ENCODE measurements around the gene SMAD4. TPM values are rescaled to one million over a fixed set of nuclear protein-coding genes. Genes with fewer than 3 reads are reported as not detected.

Gene SMAD4
- polyA plus RNA-seq, 10 donors, result 70.2 to 124 (median 99.6) TPM

Other genes starting within 250 kb of the SMAD4 start
- under 1 TPM; 0.22 to 0.91 (median 0.51) TPM for gene MRO, start 210.2 kb upstream of the SMAD4 start, polyA plus RNA-seq (ENCODE audit: insufficient read length in 10 of 10)
- 10 to 100 TPM; 22.7 to 35.0 (median 29.0) TPM for gene ME2, start 151.1 kb upstream of the SMAD4 start, polyA plus RNA-seq (ENCODE audit: insufficient read length in 10 of 10)
- gene ELAC1, start 62.2 kb upstream of the SMAD4 start, polyA plus RNA-seq (ENCODE audit: insufficient read length in 10 of 10), result 10 to 100 TPM in 1 of 10 donors, 1 to 10 TPM in 9; 4.5 to 10.8 (median 6.1) TPM
- 10 to 100 TPM; 30.1 to 40.4 (median 35.3) TPM for gene MEX3C, start 167.5 kb downstream of the SMAD4 start, polyA plus RNA-seq (ENCODE audit: insufficient read length in 10 of 10)

Measured in muscle of back (tissue), 10 donors.